Mesenteric fat pad (tissue), 1 donor: Measurements from ENCODE around the gene RAPGEF1. TPM values are rescaled to one million over a fixed set of nuclear protein-coding genes. Genes with fewer than 3 reads are reported as not detected.

Experiments used
- DNase-seq: peaks from one replicate; pipeline ENCODE4 v3.0.0-alpha.2; 2020; ENCODE audit warnings: low spot score
- total RNA-seq: library from RNA; stranded (reverse); fragmentation: NEBNext Ultra II Directional; extraction: Animal tissue kit (Norgen Biotek cat#: 25700); gene quantifications from one replicate; pipeline ENCODE4 v1.2.1, GENCODE V29; 2021
- donor health status: DM: yes; HTN: yes; CAD: no.

The RAPGEF1 gene
- total RNA-seq, 1 donor from 2014 or later = 106 TPM

DNA sequence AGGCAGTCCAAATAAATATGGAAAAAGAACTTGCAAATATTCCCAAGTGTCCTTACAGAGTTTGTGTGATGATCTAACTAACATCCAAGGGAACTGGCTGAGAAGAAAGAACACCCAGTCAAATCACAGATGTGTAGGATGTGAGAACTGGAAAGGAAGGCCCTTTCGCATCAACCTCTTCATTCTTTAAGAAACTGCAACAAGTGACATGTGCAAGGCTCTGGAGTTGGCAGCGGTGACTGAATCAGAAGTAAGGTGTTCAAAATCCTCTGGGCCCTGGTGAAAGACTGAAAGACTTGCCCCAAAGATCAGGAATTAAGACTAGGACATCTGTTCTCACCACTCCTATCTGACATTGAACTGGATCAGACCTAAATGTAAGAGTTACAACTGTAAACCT, 88.7 kb downstream of the RAPGEF1 start:
- no peak for DNase-seq

GRCh38 chr9:131650254-131650653, 89.6 kb downstream of the RAPGEF1 start:
- DNase-seq = peak; percentile 88

DNA sequence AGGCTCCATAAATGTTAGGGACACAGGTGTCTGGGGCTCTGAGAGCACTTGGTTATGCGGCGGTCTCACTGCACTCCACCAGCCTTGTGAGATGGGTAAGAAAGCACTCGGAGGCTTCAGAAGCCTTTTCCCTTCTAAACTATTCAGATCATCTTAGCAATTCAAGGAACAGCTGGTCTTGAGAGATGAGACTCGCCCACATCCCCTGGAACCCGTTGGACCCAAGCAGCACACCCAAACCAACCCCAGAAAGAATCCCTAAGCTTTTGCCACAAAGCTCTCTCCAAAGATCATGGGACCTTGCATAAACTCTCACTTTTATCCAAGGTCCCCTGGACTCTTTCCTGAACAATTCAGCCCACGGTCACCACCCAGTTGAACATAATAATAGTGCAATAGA, 90.2 kb downstream of the RAPGEF1 start:
- DNase-seq = peak; percentile 16

- peak; percentile 85 for DNase-seq
Measured at GRCh38 chr9:131645078-131645776, 94.6 kb downstream of the RAPGEF1 start.

GRCh38 chr9:131642496-131643083, 97.3 kb downstream of the RAPGEF1 start:
- DNase-seq = peak; percentile 47

GRCh38 chr9:131641618-131642495, 98.0 kb downstream of the RAPGEF1 start:
- DNase-seq = peak; percentile 91

GRCh38 chr9:131640438-131641137, 99.3 kb downstream of the RAPGEF1 start:
- DNase-seq = peak; percentile 85

DNA sequence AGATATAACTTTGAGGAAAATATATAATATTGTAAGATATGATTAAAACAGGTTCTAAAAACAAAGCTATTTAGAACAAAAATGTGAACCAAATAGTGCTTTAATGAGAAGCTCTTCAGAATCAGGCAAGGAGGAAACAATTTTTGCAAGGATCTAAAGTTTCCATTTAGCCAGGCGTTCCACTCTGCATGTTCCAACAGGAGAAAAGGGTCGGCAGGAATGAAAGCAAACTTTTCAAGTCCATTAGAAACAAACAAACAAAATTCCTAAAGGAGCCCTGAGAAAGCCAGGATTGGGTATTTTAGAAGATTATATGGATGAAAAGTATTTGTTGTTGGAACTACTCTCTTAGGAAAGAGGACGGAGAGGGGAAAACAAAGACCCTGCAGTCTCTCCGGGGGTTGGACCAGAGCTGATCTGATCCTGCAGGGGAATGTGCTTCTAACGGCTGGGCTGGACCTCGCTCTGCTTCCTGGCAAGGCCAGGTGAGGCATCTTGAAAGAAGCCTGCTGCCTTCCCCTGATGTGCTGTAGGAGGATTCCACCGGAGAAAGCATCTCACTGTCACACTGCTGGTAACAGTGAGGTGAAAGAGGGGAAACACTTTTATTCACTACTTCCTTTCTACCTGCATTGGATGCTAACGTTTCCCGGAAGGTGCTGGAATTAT, 100.0 kb downstream of the RAPGEF1 start:
- peak; percentile 33 for DNase-seq

GRCh38 chr9:131636593-131636992, 103.3 kb downstream of the RAPGEF1 start:
- DNase-seq = no peak

- no peak for DNase-seq
Measured at GRCh38 chr9:131635892-131636291, 104.0 kb downstream of the RAPGEF1 start.

GRCh38 chr9:131635285-131635684, 104.6 kb downstream of the RAPGEF1 start:
- no peak for DNase-seq

DNA sequence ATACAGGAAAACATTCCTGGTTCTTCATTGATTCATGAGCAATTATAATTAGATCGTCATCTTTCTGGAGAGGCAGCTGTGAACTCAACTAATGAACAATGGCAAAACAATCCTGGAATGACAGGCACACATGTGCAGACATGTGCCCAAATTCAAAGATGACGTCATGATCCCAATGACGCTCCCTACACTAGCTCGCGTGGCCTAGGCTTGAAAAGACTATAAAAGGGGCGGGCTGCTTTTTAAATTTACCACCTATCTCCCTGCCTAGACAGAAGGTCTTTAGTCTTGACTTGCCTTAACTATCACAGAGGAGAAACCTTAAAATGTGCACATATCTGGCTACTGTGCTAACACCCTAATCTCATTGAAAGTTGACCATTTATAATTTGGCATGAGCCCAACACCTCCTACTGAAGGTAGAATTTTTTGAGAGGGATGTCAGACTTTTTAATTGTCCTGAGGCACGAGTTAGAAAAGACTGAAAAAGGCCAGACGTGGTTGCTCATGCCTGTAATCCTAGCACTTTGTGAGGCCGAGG, 106.3 kb downstream of the RAPGEF1 start:
- DNase-seq = no peak

GRCh38 chr9:131631306-131631705, 108.6 kb downstream of the RAPGEF1 start:
- no peak for DNase-seq

DNA sequence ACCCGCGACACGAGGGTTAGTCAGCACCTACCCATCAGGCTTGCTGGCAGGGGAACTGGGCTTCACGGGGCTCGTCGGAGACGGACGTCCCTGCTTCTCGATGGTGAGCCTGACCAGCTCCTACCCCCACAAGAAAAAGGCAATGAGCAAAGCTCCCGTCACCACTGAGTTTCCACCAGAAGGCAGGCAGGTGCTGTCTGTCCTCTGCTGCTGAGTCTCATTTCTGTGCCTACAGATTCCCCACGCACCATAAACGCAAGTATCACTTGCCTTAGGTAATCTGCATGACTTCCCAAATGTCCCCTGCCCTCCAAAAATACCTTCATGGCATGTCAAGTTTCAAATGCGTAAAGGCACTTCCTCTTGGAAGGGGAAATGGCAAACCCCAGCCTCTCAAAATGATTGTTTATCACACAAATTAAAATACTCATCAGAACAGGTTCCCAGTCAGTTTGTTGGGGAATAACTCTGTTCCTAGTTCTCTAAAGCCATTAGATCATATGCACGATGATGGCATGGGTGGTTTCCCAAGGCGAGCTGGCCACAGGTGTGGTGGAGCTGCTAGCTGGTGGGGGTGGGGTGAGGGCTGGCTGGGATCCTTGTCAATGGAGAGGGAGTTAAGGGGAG, 109.6 kb downstream of the RAPGEF1 start:
- DNase-seq = no peak

- DNase-seq = no peak
Measured at GRCh38 chr9:131629825-131630204, 110.1 kb downstream of the RAPGEF1 start.

DNA sequence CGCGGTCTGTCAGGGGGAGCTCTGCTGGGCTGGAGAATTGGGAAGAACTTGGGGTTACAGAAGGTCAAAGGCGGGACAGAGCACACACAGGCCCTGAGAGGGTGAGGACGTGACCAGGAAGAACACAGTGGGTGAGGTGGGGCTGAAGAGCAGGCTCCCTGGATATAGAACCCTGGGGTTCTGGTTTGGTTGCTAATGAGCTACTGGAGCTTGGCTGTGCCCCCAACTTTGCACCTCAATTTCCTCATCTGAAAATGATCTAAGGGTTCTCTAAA, 110.7 kb downstream of the RAPGEF1 start:
- no peak for DNase-seq

- DNase-seq = no peak
Measured at GRCh38 chr9:131628459-131629225, 111.2 kb downstream of the RAPGEF1 start.

DNA sequence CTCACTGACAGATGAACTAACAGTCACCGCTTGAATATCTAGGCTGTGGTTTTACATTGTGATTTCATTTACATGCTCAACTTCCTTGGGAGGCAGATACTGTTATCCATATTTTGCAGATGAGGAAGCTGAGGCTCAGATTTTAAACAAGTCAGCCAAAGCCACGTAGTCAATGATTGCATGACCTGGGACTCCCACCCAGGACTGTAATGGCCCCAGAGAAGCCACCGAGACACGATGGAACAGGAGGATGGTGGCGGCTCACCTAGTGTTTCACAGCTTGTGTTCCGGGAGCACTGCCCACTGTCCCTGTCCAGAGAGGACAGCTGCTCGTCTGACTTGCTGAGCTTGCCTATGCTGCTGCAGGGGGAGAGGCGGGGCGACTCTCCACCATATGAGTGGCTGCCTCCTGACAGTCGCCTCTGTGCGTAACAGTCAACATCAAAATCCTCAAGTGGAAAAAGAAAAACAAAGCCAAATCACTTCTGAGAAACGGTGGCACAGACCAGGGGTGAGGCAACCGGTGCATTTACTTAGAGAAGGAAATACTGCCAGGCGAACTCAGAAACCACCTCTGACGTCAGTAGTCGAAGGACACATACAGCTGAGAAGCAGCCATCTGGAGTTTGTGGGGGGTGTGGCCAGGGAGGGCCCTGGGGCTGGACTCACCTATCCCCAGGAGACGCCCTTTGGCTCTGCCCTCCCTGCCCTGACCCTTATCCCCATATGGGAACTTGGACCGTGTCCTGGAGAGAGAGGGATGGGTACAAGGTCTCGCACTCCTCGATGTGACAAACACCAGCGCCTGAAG, 112.0 kb downstream of the RAPGEF1 start:
- no peak for DNase-seq

DNA sequence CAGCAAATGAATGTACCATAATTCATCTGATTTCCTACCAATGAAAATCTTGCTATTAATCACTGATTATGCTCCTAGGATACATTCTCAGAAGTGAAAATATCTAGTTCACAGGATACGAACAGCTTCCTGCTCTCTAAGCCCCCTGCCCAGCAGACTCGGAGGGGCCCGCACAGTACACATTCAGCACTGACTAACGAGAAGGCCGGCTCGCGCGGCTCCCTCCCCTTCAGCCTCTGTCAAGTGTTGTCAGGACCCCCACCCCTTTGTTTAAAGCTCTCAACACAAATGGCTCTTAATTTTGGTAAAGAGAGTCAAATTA, 112.6 kb downstream of the RAPGEF1 start:
- DNase-seq = no peak
